ENCODE data around the gene ZDHHC20.

DNA sequence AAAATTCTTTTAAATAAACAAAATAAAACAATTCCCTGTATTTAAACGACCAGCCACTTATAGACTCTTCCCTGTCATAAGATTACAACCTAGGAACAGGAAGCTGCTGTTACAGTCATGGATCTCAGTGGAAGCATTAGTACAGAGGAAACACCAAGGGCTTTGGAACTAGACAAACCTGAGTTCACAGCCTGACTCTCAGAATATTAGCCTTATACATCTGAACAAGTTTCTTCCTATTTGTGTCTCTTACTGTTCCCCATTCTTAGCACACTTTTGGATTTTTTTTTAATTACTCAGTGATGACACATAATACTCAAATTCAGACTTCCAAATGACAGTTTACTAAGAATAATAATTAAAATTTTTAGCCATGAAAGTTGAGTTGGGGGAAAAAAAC is 46.1 kb downstream of the ZDHHC20 start:
- TF ChIP-seq, protein P1, sequence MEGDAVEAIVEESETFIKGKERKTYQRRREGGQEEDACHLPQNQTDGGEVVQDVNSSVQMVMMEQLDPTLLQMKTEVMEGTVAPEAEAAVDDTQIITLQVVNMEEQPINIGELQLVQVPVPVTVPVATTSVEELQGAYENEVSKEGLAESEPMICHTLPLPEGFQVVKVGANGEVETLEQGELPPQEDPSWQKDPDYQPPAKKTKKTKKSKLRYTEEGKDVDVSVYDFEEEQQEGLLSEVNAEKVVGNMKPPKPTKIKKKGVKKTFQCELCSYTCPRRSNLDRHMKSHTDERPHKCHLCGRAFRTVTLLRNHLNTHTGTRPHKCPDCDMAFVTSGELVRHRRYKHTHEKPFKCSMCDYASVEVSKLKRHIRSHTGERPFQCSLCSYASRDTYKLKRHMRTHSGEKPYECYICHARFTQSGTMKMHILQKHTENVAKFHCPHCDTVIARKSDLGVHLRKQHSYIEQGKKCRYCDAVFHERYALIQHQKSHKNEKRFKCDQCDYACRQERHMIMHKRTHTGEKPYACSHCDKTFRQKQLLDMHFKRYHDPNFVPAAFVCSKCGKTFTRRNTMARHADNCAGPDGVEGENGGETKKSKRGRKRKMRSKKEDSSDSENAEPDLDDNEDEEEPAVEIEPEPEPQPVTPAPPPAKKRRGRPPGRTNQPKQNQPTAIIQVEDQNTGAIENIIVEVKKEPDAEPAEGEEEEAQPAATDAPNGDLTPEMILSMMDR (IDR thresholded peaks at IDR 0.05): no peak
- TF ChIP-seq POLR2A (IDR thresholded peaks at IDR 0.05) (no peak), POLR2AphosphoS5 (IDR thresholded peaks at IDR 0.05) (no peak)
